HG02973 (cell line): ENCODE data around the gene SLC26A5.

Source experiments
- ATAC-seq: cut with Tn5 transposase; IDR thresholded peaks from one replicate; pipeline ENCODE4 v1.9.1; 2021; ENCODE audit warnings: moderate library complexity; ENCODE audit not compliant: unreplicated experiment

Gene SLC26A5

GRCh38 chr7:103348452-103348851, 97.6 kb downstream of the SLC26A5 start:
- no peak for ATAC-seq

- ATAC-seq: peak; percentile 67
These were observed 98.3 kb downstream of the SLC26A5 start, which contains the start of gene PSMC2 for GRCh38 chr7:103347507-103348267. Gene PSMC2 (plus strand): TSS chr7:103347643. CDS start chr7:103347712, 69 bp downstream.

GRCh38 chr7:103346396-103346795, 99.6 kb downstream of the SLC26A5 start:
- no peak for ATAC-seq

- peak; percentile 76 for ATAC-seq
These were observed 101.4 kb downstream of the SLC26A5 start, which contains the start of gene DNAJC2 for GRCh38 chr7:103344453-103345149. Gene DNAJC2 (minus strand): TSS chr7:103344767. CDS start chr7:103344622, 145 bp downstream.

- peak; percentile 6 for ATAC-seq
These were observed 102.1 kb downstream of the SLC26A5 start for GRCh38 chr7:103343758-103344452.

GRCh38 chr7:103343332-103343731, 102.7 kb downstream of the SLC26A5 start:
- no peak for ATAC-seq

DNA sequence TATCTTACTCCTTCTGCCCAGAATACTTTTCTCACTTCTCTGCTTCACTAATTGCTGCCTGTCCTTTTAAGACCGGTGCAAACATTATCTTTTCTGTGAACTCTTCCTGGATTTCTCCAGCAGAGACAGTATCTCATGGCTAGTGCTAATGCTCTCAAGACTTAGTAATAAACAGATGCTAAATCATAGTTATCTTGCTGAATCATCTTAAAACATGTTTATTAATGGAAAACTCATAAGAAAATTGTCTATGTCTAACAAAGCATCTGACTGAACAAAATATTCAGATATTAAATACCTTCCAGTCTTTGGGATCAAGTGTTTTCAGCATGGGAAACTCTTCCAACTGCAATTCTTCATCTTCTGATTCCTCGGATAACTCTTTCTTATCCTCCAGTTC, 104.5 kb downstream of the SLC26A5 start:
- no peak for ATAC-seq

GRCh38 chr7:103338864-103339263, 107.1 kb downstream of the SLC26A5 start:
- no peak for ATAC-seq

- ATAC-seq: no peak
These were observed 109.2 kb downstream of the SLC26A5 start for GRCh38 chr7:103336761-103337160.

DNA sequence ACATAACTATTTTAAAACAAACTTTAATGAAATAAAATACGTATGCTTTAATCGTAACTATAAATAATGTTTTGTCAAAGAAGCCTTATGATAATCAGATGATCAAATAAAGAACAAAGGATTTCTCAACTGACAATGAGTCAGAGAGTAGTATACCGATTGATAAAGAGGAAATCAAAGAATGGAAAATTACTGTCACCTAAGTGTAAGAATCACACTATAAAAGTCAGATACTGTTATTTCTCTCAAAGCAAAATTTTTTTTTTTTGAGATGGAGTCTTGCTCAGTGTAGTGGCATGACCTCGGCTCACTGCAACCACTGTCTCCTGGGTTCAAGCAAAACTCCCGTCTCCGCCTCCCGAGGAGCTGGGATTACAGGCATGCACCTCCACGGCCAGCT, 120.3 kb downstream of the SLC26A5 start:
- ATAC-seq: no peak
